ENCODE data around the gene NAGA.
"Not testable (repeated sequence)": the region's sequence is repeated elsewhere in the genome, so short reads cannot be mapped to it uniquely, and the experiment has no call there.

NAGA gene

DNA sequence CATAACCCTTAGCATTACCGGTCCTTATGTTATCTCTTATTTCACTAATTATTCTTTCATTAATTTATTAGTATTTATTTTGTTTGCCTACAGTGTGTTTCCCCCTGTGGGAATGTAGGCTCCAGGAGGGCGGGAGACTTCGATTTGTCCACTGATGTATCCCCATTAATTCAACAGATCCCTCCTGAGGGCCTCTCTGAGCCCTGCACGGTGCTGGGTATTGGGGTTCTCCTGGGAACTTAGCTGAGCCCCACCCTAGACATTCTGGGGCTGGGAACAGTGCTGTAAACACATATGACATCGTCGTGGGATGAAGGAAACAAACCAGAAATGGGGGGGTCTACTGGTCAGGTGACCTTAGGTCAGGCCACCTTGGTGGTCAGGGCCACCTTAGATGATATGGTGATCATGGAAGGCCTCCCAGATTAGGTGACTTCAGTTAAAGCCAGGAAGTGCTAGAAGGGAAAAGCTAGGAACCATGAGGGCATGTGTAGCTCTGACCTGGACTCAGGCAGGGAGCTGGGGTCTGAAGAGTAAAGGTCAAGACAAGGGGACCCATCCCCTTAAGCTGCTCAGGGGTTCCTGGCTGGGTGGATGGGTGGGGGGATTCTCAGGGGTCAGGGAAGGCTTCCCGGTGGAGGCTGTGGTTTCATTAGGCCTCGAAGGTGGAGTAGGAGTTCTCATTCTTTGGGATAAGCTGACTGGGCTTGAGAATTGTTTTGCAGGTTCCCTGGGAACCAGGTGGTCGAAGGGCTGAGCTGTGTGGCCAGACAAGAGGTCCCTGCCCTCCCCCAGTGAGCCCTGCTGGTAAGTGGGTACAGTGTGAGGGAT lies 4.4 kb upstream of the NAGA start:
- no peak for DNase-seq (ENCODE audit: low read depth in 3 of 3)

- DNase-seq (ENCODE audit: low read depth in 3 of 3) = peak in 1 of 3 donors; percentile 59
Measured at GRCh38 chr22:42074132-42074811, 3.7 kb upstream of the NAGA start, which contains the start of gene PHETA2. Gene PHETA2, plus strand, starts transcription at chr22:42074248. Its CDS starts 3,046 bp downstream, at chr22:42077294.

DNA sequence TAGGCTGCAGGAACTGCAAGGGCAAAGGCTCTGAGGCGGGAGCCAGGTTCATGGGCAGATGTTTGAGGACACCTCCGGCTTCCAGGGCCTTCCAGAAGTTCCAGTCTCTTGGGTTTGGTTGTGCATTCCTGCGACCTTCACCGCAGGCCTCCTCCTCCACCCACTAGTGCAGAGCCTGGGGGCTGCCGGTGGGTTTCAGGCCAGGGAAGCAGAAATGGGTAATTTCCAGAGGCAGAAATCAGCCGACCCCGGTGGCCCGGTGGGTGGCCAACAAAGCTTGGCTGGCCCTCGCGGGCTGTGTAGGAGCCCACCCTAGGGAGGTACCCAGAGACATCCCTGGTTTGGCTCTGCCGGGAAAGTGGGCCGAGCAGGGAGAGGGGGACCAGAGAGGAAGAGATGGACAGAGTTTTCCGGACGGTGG lies 3.0 kb upstream of the NAGA start:
- no peak for DNase-seq (ENCODE audit: low read depth in 3 of 3)

DNA sequence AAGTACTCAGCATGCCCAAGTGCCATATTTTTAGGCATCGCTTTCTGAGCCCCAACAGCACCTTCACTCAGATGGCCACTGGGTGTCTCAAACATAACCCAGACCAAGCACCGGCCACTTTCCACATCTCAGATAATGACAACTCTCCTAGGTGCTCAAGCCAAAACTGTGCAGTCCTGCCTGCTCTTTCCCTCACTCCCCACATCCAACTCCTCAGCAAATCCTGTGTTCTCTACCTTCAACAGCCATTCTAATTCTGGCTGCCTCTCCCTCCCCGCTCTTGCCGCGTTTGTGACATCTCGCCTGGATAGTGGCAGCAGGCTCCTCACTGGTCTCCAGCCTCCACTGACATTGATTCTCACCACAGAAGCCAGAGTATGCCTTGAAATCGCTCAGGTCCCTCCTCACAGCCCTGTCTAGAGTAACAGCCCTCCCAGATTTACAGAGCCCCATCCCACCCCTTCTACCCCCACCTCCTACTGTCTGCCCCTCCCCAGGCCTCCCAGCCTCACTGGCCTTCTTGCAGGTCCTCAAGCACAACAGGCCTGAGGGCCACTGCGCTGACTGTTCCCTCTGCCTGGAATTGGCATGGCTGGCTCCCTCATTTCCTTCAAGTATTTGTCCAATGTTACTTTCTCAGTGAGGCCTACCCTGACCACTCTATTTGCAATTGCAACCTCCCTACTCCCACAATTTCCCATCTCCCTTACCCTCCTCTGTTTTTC lies 2.2 kb upstream of the NAGA start:
- no peak for DNase-seq (ENCODE audit: low read depth in 3 of 3)

GRCh38 chr22:42071508-42071907 lies 896 bp upstream of the NAGA start:
- not testable (repeated sequence) for DNase-seq (ENCODE audit: low read depth in 3 of 3)

GRCh38 chr22:42069801-42070516 lies 653 bp downstream of the NAGA start:
- no peak for DNase-seq (ENCODE audit: low read depth in 3 of 3)

- DNase-seq (ENCODE audit: low read depth in 3 of 3) = no peak
Measured at GRCh38 chr22:42068291-42068690, 2.3 kb downstream of the NAGA start.

- no peak for DNase-seq (ENCODE audit: low read depth in 3 of 3)
Measured at GRCh38 chr22:42067671-42068251, 2.9 kb downstream of the NAGA start.

- DNase-seq (ENCODE audit: low read depth in 3 of 3) = no peak
Measured at GRCh38 chr22:42066937-42067336, 3.7 kb downstream of the NAGA start.

DNA sequence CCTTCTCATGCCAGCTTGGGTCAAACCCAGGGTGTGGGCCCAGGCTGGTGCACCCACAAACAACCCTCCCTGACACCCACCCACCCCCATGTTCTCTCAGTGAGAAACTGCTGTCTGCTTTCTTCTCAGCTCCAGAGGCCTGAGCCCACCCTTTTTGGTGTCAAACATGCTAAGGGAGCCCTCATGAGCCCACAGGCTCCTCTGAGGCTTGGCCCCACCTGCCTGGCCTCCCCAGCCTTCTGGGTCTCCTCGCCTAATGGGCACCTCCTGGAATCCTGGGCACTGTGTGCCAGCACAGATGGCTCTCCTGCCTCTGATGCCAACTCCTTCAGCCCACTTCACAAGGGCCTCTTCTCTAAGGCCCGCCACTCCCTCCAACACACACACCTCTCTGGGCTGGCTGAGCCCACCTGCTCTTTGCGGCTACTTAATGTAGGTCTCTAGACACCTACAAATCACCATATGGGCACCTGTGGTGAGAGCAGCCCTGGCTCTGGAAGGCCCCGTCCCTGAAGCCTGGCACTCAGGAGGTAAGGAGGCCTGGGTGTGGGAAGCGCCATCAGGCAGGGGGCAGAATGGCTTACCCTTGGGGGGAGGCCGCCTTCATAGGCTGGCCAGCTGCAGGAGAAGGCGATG lies 4.4 kb downstream of the NAGA start:
- no peak for DNase-seq (ENCODE audit: low read depth in 3 of 3)

DNA sequence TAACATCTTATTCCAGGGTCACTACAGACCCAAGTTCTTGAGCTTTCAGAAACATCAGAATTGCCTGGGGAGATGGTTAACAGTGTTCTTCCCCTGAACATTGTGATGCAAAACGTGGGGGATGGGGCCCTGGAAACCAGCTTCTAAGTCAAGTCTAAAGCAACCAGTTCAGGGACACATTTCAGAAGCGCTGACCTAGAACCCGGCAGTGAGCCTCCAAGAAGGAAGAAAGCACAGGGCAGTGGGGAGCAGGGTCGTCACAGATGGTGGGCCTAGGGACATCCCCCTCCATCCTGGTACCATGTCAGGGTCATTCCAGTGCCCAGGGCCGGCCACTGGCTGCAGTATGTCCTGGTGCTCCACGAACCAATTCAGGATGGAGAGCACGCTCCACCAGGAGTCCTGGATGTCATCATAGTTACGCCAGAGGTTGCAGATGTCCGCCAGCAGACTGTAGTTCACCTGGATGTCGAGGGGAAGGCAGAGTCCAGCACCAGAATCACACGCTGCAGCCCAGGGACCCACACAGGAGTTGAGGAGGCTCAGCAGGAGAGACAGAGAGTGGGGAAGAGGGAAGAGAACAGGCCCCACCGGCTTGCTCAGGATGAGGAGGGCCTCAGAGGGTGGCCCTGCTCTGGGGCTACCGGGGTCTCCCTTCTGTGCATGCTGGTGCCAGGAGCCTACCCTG lies 5.0 kb downstream of the NAGA start:
- DNase-seq (ENCODE audit: low read depth in 3 of 3) = no peak

DNA sequence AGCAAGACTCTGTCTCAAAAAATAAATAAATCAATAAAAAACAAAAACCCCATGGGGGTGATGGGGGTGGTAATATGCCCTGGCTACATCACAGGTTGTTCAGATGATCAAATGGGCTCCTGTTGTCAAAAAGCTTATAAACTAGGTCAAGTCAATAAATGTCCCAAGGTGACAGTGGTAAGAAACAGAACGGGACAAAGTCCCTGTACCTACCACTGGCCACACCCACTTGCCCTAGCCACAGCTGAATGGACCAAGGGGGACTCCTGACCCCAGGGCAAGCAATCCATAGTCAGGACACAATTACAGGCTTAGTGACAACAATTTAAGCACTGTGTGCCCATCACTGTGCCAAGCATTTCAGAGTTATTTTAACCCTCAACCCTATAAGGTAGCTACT lies 6.0 kb downstream of the NAGA start:
- DNase-seq (ENCODE audit: low read depth in 3 of 3) = no peak

- DNase-seq (ENCODE audit: low read depth in 3 of 3) = no peak
Measured at GRCh38 chr22:42062506-42063170, 8.0 kb downstream of the NAGA start.

DNA sequence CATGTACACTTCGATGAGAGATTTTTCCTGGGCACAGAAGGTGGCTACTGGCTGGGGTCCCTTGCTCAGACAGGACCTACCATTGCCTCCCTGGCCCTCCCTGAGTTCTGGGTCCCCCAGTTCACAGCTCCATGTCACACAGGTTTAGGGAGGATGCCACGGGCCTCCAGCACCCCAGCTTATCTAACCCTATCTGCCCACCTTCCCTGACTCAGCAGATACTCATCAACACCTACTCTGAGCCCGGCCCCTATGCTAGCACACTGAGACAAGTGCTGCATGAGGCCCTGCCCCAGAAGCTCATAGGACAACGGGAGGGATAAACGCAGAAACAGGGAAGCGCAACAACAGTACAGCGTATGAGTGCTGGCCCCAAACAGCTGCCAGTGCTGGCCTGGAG lies 9.6 kb downstream of the NAGA start:
- DNase-seq (ENCODE audit: low read depth in 3 of 3) = no peak

DNA sequence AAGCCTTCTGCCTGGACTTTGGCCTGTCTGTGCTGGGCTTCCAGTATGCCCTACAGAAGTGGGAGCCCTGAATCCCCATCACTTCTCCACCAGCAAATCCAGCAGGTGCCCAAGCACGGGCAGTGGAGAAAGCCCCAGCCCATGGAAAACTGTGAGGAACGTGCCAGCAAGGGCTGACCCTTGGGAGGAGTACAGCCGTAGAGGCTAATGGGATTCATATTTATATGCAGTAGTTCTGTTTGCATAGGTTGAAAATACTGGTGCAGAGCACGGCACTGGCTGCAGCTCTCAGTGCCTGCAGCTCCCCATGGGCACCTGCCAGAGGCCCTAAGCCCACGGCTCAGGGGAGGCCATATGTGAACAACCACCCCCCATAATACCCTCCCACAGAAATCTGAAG lies 10.1 kb downstream of the NAGA start:
- DNase-seq (ENCODE audit: low read depth in 3 of 3) = no peak

DNA sequence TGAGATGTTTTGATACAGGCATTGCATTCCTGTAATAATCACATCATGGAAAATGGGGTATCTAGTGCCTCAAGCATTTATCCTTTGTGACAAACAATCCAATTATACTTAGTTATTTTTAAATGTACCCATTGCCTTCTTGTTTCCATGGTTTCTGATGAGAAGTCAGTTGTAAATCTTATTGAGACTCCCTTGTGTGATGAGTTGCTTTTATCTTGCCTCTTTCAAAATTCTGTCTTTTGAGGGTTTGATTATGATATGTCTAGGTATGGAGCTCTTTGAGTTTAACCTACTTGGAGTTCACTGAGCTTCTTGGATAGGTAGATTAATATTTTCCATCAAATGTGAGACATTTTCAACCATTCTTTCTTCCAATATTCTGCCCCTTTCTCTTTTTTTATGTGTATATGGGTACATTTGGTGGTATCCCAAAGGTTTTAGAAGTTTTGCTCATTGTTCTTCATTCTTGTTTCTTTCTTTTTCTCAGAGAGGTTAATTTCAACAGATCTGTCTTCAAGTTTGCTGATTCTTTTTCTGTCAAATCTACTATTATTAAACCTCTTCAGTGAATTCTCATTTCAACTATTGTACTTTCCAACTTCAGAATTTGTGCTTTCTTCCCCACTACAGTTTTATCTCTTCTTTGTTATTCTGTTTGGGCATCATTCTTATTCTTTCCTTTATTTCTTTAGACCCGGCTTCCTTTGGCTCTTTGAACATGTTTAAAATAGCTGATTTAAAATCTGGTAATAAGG lies 13.7 kb downstream of the NAGA start:
- no peak for DNase-seq (ENCODE audit: low read depth in 3 of 3)

DNA sequence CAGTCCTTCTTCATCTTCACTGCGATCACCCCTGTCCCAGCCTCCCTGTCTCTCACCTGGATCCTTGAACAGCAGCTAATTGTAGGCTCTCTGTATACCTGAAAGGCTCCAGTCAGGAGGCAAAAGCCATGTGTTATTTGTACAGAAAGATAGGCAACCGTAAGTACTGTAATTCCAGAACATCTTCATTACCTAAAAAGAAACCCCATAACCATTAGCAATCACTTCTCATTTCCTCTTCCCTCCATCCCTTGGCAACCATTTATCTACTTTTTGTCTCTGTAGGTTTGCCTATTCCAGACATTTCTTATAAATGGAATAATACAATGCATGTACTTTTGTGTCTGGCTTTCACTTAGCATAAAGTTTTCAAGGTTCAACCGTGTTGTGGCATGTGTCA lies 17.8 kb downstream of the NAGA start:
- no peak for DNase-seq (ENCODE audit: low read depth in 3 of 3)

- DNase-seq (ENCODE audit: low read depth in 3 of 3) = no peak
Measured at GRCh38 chr22:42050641-42051180, 19.9 kb downstream of the NAGA start.

GRCh38 chr22:42041784-42042183 lies 28.8 kb downstream of the NAGA start:
- no peak for DNase-seq (ENCODE audit: low read depth in 3 of 3)
